ENCODE data around the gene FGF1.

DNA sequence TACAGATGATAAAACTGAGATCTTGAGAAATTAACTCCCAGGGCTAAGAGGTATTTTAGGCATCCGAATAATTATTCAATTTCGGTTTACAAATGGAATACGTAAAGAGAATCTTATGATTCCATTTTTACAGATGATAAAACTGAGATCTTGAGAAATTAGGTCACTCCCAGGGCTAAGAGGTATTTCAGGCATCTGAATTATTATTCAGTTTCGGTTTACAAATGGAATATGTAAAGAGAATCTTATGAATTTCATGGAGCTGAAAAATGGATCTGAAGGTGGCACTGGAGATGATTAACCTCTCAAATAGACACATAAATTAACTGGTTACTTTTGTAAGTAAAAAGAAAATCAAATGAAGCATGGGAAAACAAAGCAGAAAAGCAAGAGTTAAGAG is 44.2 kb downstream of the FGF1 start:
- TF ChIP-seq, protein P1, sequence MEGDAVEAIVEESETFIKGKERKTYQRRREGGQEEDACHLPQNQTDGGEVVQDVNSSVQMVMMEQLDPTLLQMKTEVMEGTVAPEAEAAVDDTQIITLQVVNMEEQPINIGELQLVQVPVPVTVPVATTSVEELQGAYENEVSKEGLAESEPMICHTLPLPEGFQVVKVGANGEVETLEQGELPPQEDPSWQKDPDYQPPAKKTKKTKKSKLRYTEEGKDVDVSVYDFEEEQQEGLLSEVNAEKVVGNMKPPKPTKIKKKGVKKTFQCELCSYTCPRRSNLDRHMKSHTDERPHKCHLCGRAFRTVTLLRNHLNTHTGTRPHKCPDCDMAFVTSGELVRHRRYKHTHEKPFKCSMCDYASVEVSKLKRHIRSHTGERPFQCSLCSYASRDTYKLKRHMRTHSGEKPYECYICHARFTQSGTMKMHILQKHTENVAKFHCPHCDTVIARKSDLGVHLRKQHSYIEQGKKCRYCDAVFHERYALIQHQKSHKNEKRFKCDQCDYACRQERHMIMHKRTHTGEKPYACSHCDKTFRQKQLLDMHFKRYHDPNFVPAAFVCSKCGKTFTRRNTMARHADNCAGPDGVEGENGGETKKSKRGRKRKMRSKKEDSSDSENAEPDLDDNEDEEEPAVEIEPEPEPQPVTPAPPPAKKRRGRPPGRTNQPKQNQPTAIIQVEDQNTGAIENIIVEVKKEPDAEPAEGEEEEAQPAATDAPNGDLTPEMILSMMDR (IDR thresholded peaks at IDR 0.05): no peak
- no peak for TF ChIP-seq POLR2A (IDR thresholded peaks at IDR 0.05)
